CD14-positive monocyte (primary cell): ENCODE measurements around the gene ERF. TPM values are rescaled to one million over a fixed set of nuclear protein-coding genes. Genes with fewer than 3 reads are reported as not detected.

Source experiments
- DNase-seq, 3 donors: peaks; one replicate each; pipeline ENCODE4 v3.0.0-alpha.2; 2011 to 2022
- H2AFZ ChIP-seq: 2 replicates; pipeline ENCODE4 v1.6.0; 2012; ENCODE audit warnings: mild to moderate bottlenecking, low read depth, low read length, inconsistent platforms; ENCODE audit not compliant: insufficient read depth, poor library complexity, severe bottlenecking
- H3K27ac ChIP-seq, 2 donors: 1 replicate in 1 of 2; 2 replicates in 1 of 2; pipeline ENCODE4 v1.5.1; 2012 to 2013; ENCODE audit warnings: low read length in 2 of 2, control low read depth in 1 of 2, inconsistent platforms in 1 of 2, low read depth in 1 of 2, mild to moderate bottlenecking in 1 of 2
- H3K27me3 ChIP-seq, 2 donors: one replicate each; pipeline versions ENCODE4 v1.6.0 to v1.6.1; 2011 to 2013; ENCODE audit warnings: low read length in 2 of 2; ENCODE audit not compliant: control insufficient read depth in 2 of 2, insufficient read depth in 2 of 2
- H3K36me3 ChIP-seq, 2 donors: replicated peaks in 1 of 2; 1 replicate in 1 of 2; 2 replicates in 1 of 2; pipeline versions ENCODE4 v1.5.1 to v1.6.1; 2012 to 2013; ENCODE audit warnings: low read length in 2 of 2, control low read depth in 1 of 2, inconsistent platforms in 1 of 2, mild to moderate bottlenecking in 1 of 2; ENCODE audit not compliant: insufficient read depth in 2 of 2, control insufficient read depth in 1 of 2
- H3K4me1 ChIP-seq, 2 donors: 1 replicate in 1 of 2; 2 replicates in 1 of 2; pipeline versions ENCODE4 v1.5.1 to v1.6.1; 2012 to 2013; ENCODE audit warnings: low read length in 2 of 2, control low read depth in 1 of 2, inconsistent platforms in 1 of 2, mild to moderate bottlenecking in 1 of 2, moderate library complexity in 1 of 2; ENCODE audit not compliant: insufficient read depth in 2 of 2, control insufficient read depth in 1 of 2
- H3K4me2 ChIP-seq: replicated peaks from 2 replicates; pipeline ENCODE3; 2012; ENCODE audit warnings: low read length, moderate library complexity, mild to moderate bottlenecking; ENCODE audit not compliant: poor library complexity, severe bottlenecking; ENCODE audit errors: extremely low read depth
- H3K4me3 ChIP-seq, 3 experiments: fragments of 200-600 bp in 1 of 3; sonication (generic) in 1 of 3; replicated peaks in 1 of 3; 1 replicate in 2 of 3; 2 replicates in 1 of 3; pipeline ENCODE4 v1.5.1; 2011 to 2013; ENCODE audit warnings: low read length in 3 of 3, mild to moderate bottlenecking in 3 of 3, control low read depth in 2 of 3, low read depth in 2 of 3, inconsistent platforms in 1 of 3, moderate library complexity in 1 of 3
- H3K79me2 ChIP-seq: 2 replicates; pipeline ENCODE4 v1.6.0; 2012; ENCODE audit warnings: mild to moderate bottlenecking, control low read depth, inconsistent platforms, low read length, moderate library complexity; ENCODE audit not compliant: insufficient read depth
- H3K9ac ChIP-seq: 2 replicates; pipeline ENCODE4 v1.6.0; 2017; ENCODE audit warnings: low read length, mild to moderate bottlenecking; ENCODE audit not compliant: insufficient read depth, poor library complexity, severe bottlenecking
- H3K9me3 ChIP-seq, 2 donors: replicated peaks in 1 of 2; 1 replicate in 1 of 2; 2 replicates in 1 of 2; pipeline versions ENCODE4 v1.5.1 to v1.6.1; 2012 to 2013; ENCODE audit warnings: low read length in 2 of 2, control low read depth in 1 of 2; ENCODE audit not compliant: control insufficient read depth in 1 of 2, insufficient read depth in 1 of 2
- H4K20me1 ChIP-seq: 2 replicates; pipeline ENCODE4 v1.6.0; 2012; ENCODE audit warnings: mild to moderate bottlenecking, low read length, control low read depth, moderate library complexity; ENCODE audit not compliant: insufficient read depth
- H3K27ac Mint-ChIP-seq, 7 donors: one replicate each; pipeline ENCODE4 v1.8.0; 2020; ENCODE audit warnings: mild to moderate bottlenecking in 7 of 7, mixed read lengths in 7 of 7, moderate library complexity in 6 of 7, inconsistent platforms in 2 of 7
- H3K27me3 Mint-ChIP-seq, 3 donors: one replicate each; pipeline ENCODE4 v1.8.0; 2021 to 2022; ENCODE audit warnings: low read depth in 3 of 3, mild to moderate bottlenecking in 3 of 3, mixed read lengths in 3 of 3, moderate library complexity in 3 of 3, inconsistent platforms in 1 of 3
- H3K36me3 Mint-ChIP-seq, 2 donors: one replicate each; pipeline ENCODE4 v1.8.0; 2020; ENCODE audit warnings: mixed read lengths in 2 of 2, inconsistent platforms in 1 of 2, mild to moderate bottlenecking in 1 of 2
- H3K4me1 Mint-ChIP-seq: one replicate; pipeline ENCODE4 v1.8.0; 2020; ENCODE audit warnings: mild to moderate bottlenecking, mixed read lengths
- H3K4me3 Mint-ChIP-seq, 2 donors: one replicate each; pipeline ENCODE4 v1.8.0; 2020; ENCODE audit warnings: mild to moderate bottlenecking in 2 of 2, mixed read lengths in 2 of 2, moderate library complexity in 1 of 2
- H3K9me3 Mint-ChIP-seq, 7 donors: one replicate each; pipeline ENCODE4 v1.8.0; 2020 to 2022; ENCODE audit warnings: mixed read lengths in 7 of 7, mild to moderate bottlenecking in 6 of 7, moderate library complexity in 6 of 7, inconsistent platforms in 2 of 7
- CTCF ChIP-seq: fragments of 200-600 bp; IDR thresholded peaks from one replicate; pipeline ENCODE4 v1.8.0; 2022; ENCODE audit warnings: antibody characterized with exemption, mild to moderate bottlenecking
- WGBS: methylation state at CpG from one replicate; pipeline ENCODE4 v1.1.5; 2013; ENCODE audit warnings: missing lambda C conversion rate; ENCODE audit not compliant: insufficient coverage; 5-methylcytosine and 5-hydroxymethylcytosine counted together
- intact Hi-C, 2 donors: fragments of 100-400 bp; cut with micrococcal nuclease; formaldehyde crosslinking; loops; one replicate each; pipeline versions ENCODE4 v1.15.0 to v1.15.1; 2023
- polyA plus RNA-seq, 3 donors: library from polyadenylated mRNA; depleted of rRNA in 1 of 3; unstranded in 2 of 3; stranded (reverse) in 1 of 3; fragments of 300-500 nt in 2 of 3; fragments of >200 nt in 1 of 3; fragmentation: Illumina TruSeq in 2 of 3; gene quantifications; 1 replicate in 2 of 3; 2 replicates in 1 of 3; pipeline ENCODE4 v1.2.3, GENCODE V29; 2012 to 2021

The ERF gene
- polyA plus RNA-seq, 3 donors, result 2.3 to 42.6 (median 3.4) TPM

DNA sequence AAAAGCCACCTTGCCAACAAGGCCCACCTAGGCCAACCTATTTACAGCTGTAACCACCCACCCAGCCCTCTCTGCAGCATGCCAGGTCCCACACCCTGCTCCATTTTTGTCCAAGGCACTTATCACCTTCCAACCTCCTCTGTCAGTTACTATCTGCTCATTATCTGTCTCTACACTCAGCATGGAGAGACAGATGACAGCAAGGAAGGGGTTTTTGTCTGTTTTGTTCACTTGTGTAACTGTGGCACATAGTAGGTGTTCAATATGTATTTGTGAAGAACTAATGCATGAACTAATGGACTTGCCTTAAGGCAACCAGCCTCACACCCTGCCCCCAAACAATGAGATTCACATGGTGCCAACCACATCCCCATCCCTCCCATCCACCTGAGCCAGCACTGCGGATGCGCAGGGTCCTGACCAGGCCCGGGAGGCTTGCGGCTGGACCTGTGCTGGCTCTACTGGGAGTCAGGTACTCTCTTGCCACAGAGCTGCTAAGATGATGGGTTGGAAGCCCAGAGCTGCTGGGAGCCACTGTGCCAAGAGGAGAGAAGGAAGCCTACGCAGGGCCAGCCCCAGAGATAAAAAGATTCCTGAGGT is 54.7 kb downstream of the ERF start:
- TF ChIP-seq CTCF, result peak; percentile 38
- H3K36me3 Mint-ChIP-seq, result peaks cover 70 to 79% of the 10 kb centered on the region in 2 donors

GRCh38 chr19:42199440-42200115 is 55.4 kb downstream of the ERF start:
- Mint-ChIP-seq H3K9me3 (peaks cover 0 to 11% (median 4%) of the 10 kb centered on the region in 7 donors), H3K4me3 (peak overlapping the region; percentile 79 to 86)

More for the DNA sequence above, 54.7 kb downstream of the ERF start:
- peak overlapping the region; percentile 79 to 86 for H3K4me3 Mint-ChIP-seq
- Histone ChIP-seq H3K9me3 (peaks cover 0 to under 1% of the 10 kb centered on the region in 2 donors), H3K27ac (peak overlapping the region; percentile 100), H3K9ac (peak overlapping the region; percentile 98), H4K20me1 (no peaks in the 10 kb centered on the region), H3K79me2 (peaks cover 61% of the 10 kb centered on the region), H2AFZ (no peak overlapping the region), H3K36me3 (peaks cover 29 to 53% of the 10 kb centered on the region in 2 donors), H3K27me3 (no peaks in the 10 kb centered on the region), H3K4me1 (peaks cover 88 to 90% of the 10 kb centered on the region in 2 donors), H3K4me2 (peak overlapping the region; percentile 91), H3K4me3 (peak overlapping the region in 2 of 3 experiments; percentile 54 to 79)
- intact Hi-C loops, result loop anchor here (2.0 to 5.0 kb wide), 2 partner anchors 17 to 82 kb away; partner anchors contain the start of gene DEDD2 (in 1 of the 2)
- peaks cover 0 to 5% (median 0%) of the 10 kb centered on the region in 3 donors for H3K27me3 Mint-ChIP-seq
- no peak for DNase-seq
- peaks cover 91% of the 10 kb centered on the region for H3K4me1 Mint-ChIP-seq
- peaks cover 0 to 8% (median 2%) of the 10 kb centered on the region in 7 donors for H3K9me3 Mint-ChIP-seq
- peak overlapping the region; percentile 100 for H3K27ac Mint-ChIP-seq
- WGBS, result 68% methylated on average over 3 of the region's 5 CpGs

More at GRCh38 chr19:42199440-42200115, 55.4 kb downstream of the ERF start:
- peak overlapping the region; percentile 98 for H3K9ac ChIP-seq
- peaks cover 0 to 3% of the 10 kb centered on the region in 2 donors for H3K9me3 ChIP-seq
- no peaks in the 10 kb centered on the region for H3K27me3 ChIP-seq
- peak; percentile 82 to 87 (median 86) for DNase-seq
- H3K27me3 Mint-ChIP-seq, result peaks cover 0 to 5% (median 0%) of the 10 kb centered on the region in 3 donors
- peak overlapping the region; percentile 100 for H3K27ac ChIP-seq
- H2AFZ ChIP-seq, result no peak overlapping the region
- WGBS, result under 1% methylated on average over 22 of the region's 32 CpGs
- peaks cover 87% of the 10 kb centered on the region for H3K4me1 Mint-ChIP-seq
- peak; percentile 74 for TF ChIP-seq CTCF
- H3K36me3 ChIP-seq, result peaks cover 22 to 47% of the 10 kb centered on the region in 2 donors
- peaks cover 90% of the 10 kb centered on the region in 2 donors for H3K4me1 ChIP-seq
- H4K20me1 ChIP-seq, result no peaks in the 10 kb centered on the region
- H3K27ac Mint-ChIP-seq, result peak overlapping the region; percentile 100
- H3K4me2 ChIP-seq, result peak overlapping the region; percentile 91
- H3K4me3 ChIP-seq, result peak overlapping the region; percentile 28 to 79 (median 54)
- intact Hi-C loops, result loop anchor here (2.0 to 10.0 kb wide), 4 partner anchors 17 to 85 kb away; partner anchors contain the start of genes DEDD2 (in 1 of the 2) and POU2F2 (in 1 of the 2)
- H3K36me3 Mint-ChIP-seq, result peaks cover 64 to 73% of the 10 kb centered on the region in 2 donors
- H3K79me2 ChIP-seq, result peaks cover 56% of the 10 kb centered on the region
